Keratinocyte (primary cell): Measurements from ENCODE around the gene GRB2. TPM values are rescaled to one million over a fixed set of nuclear protein-coding genes. Genes with fewer than 3 reads are reported as not detected.

Source experiments
- DNase-seq: peaks from one replicate; pipeline ENCODE4 v3.0.0-alpha.2; 2011; ENCODE audit warnings: low read depth, missing footprints, low spot score
- FAIRE-seq: peaks from 2 replicates; lab custom pipeline; 2011; peaks lifted over from hg19 to GRCh38; lab: Jason Lieb, UNC
- H2AFZ ChIP-seq: 2 replicates; pipeline ENCODE4 v1.6.0; 2012; ENCODE audit warnings: low read length, control low read depth, inconsistent platforms; ENCODE audit not compliant: control insufficient read depth
- H3K27ac ChIP-seq: 2 replicates; pipeline ENCODE4 v1.5.1; 2011; ENCODE audit warnings: low read length; ENCODE audit not compliant: control insufficient read depth, insufficient read depth
- H3K27me3 ChIP-seq: 3 replicates; pipeline ENCODE4 v1.6.0; 2011; ENCODE audit warnings: low read length; ENCODE audit not compliant: control insufficient read depth, insufficient read depth; ENCODE audit errors: extremely low read depth
- H3K36me3 ChIP-seq, 2 experiments: 2 replicates in 1 of 2; 3 replicates in 1 of 2; pipeline ENCODE4 v1.5.1; 2011; ENCODE audit warnings: low read length in 2 of 2, mild to moderate bottlenecking in 1 of 2; ENCODE audit not compliant: control insufficient read depth in 2 of 2, insufficient read depth in 2 of 2; ENCODE audit errors: extremely low read depth in 1 of 2
- H3K4me1 ChIP-seq: 3 replicates; pipeline ENCODE4 v1.5.1; 2011; ENCODE audit warnings: low read length; ENCODE audit not compliant: control insufficient read depth, insufficient read depth; ENCODE audit errors: extremely low read depth
- H3K4me2 ChIP-seq: 3 replicates; pipeline ENCODE4 v1.6.0; 2011; ENCODE audit warnings: low read depth, low read length; ENCODE audit not compliant: control insufficient read depth, insufficient read depth; ENCODE audit errors: extremely low read depth
- H3K4me3 ChIP-seq, 3 experiments: fragments of 200-600 bp in 1 of 3; sonication (generic) in 1 of 3; 2 replicates in 2 of 3; 3 replicates in 1 of 3; pipeline ENCODE4 v1.5.1; 2011 to 2016; ENCODE audit warnings: low read length in 3 of 3, mild to moderate bottlenecking in 3 of 3, control low read depth in 2 of 3, inconsistent platforms in 1 of 3, low read depth in 1 of 3, mixed read lengths in 1 of 3, mixed run types in 1 of 3, moderate library complexity in 1 of 3; ENCODE audit not compliant: control insufficient read depth in 2 of 3, insufficient read depth in 2 of 3; ENCODE audit errors: extremely low read depth in 1 of 3
- H3K79me2 ChIP-seq: 2 replicates; pipeline ENCODE4 v1.6.0; 2012; ENCODE audit warnings: low read length; ENCODE audit not compliant: control insufficient read depth, insufficient read depth
- H3K9ac ChIP-seq: 3 replicates; pipeline ENCODE4 v1.6.0; 2011; ENCODE audit warnings: low read length; ENCODE audit not compliant: control insufficient read depth, insufficient read depth; ENCODE audit errors: extremely low read depth
- H3K9me1 ChIP-seq: 3 replicates; pipeline ENCODE4 v1.6.0; 2011; ENCODE audit warnings: low read length; ENCODE audit not compliant: control insufficient read depth, insufficient read depth; ENCODE audit errors: extremely low read depth
- H3K9me3 ChIP-seq: 2 replicates; pipeline ENCODE4 v1.5.1; 2012; ENCODE audit warnings: low read depth, low read length; ENCODE audit not compliant: control insufficient read depth
- H4K20me1 ChIP-seq: 3 replicates; pipeline ENCODE4 v1.6.0; 2011; ENCODE audit warnings: low read length; ENCODE audit not compliant: control insufficient read depth, insufficient read depth; ENCODE audit errors: extremely low read depth
- CTCF ChIP-seq, 3 experiments: IDR thresholded peaks in 1 of 3; conservative IDR thresholded peaks in 1 of 3; optimal IDR thresholded peaks in 1 of 3; 2 replicates in 2 of 3; 3 replicates in 1 of 3; pipeline versions ENCODE3 to v1.5.1; 2011; ENCODE audit warnings: low read length in 3 of 3, mild to moderate bottlenecking in 3 of 3, moderate library complexity in 2 of 3, control low read depth in 1 of 3, inconsistent platforms in 1 of 3; ENCODE audit not compliant: insufficient read depth in 2 of 3; ENCODE audit errors: extremely low read depth in 1 of 3
- EZH2 ChIP-seq: IDR thresholded peaks from one replicate; pipeline ENCODE4 v1.6.1; 2012; ENCODE audit warnings: inconsistent platforms, mild to moderate bottlenecking, low read length, moderate library complexity
- dilution Hi-C: fragments of 300-500 bp; cut with MboI; formaldehyde crosslinking; loops from one replicate; pipeline ENCODE4 v1.7.0; 2020; ENCODE audit warnings: low sequenced_read_pairs; ENCODE audit not compliant: extremely low pct_ligation_motif_present
- polyA plus RNA-seq, 5 experiments: library from polyadenylated mRNA; depleted of rRNA in 3 of 5; stranded (reverse) in 3 of 5; stranded (forward) in 1 of 5; unstranded in 1 of 5; fragments of >200 nt; gene quantifications; 1 replicate in 1 of 5; 2 replicates in 3 of 5; 3 replicates in 1 of 5; pipeline versions ENCODE4 v1.2.1 to v1.2.3, GENCODE V29; 2011 to 2012; ENCODE audit warnings: missing spikeins in 2 of 5, low read depth in 1 of 5, low replicate concordance in 1 of 5

The GRB2 gene
- polyA plus RNA-seq, 1 donor (not counting 4 experiments of a cell fraction or from before 2014, with no cell fraction given) = 62.0 TPM

DNA sequence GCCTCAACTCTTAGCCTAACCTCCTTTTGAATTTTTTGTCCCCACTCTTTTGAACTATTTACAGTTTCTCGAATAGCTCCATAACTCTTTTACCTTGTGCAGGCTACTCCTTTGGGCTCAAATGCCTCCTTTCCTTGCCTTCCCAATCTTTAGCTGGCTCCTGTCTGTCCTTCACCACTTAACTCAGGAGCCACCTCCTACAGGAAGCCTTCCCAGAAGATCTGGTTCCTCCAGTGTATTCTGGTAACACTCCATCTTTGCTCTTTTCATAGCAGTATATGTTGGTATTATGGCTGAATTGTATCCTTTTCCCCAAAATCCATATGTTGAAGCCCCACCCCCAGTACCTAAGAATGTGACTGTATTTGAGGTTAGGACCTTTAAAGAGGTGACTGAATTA is 9.0 kb upstream of the GRB2 start:
- H3K36me3 ChIP-seq = no peaks in the 10 kb centered on the region
- no peaks in the 10 kb centered on the region for H3K27me3 ChIP-seq
- DNase-seq = no peak
- H3K4me1 ChIP-seq = no peaks in the 10 kb centered on the region
- no peak overlapping the region for H3K4me2 ChIP-seq
- no peaks in the 10 kb centered on the region for H3K79me2 ChIP-seq
- no peak overlapping the region for H2AFZ ChIP-seq
- H3K9ac ChIP-seq = no peak overlapping the region
- no peak overlapping the region for H3K27ac ChIP-seq
- H3K9me1 ChIP-seq = no peaks in the 10 kb centered on the region
- no peak overlapping the region for H3K4me3 ChIP-seq
- FAIRE-seq = no peak
- H4K20me1 ChIP-seq = no peaks in the 10 kb centered on the region
- TF ChIP-seq CTCF (optimal IDR thresholded peaks at IDR 0.05 in 1 of 3, IDR thresholded peaks at IDR 0.05 in 1 of 3, conservative IDR thresholded peaks at IDR 0.05 in 1 of 3; ENCODE audit: extremely low read depth in 1 of 3, insufficient read depth in 2 of 3, low read length in 3 of 3) (no peak), EZH2 (no peak)
- H3K9me3 ChIP-seq = no peaks in the 10 kb centered on the region
- dilution Hi-C loops = no loop called here

DNA sequence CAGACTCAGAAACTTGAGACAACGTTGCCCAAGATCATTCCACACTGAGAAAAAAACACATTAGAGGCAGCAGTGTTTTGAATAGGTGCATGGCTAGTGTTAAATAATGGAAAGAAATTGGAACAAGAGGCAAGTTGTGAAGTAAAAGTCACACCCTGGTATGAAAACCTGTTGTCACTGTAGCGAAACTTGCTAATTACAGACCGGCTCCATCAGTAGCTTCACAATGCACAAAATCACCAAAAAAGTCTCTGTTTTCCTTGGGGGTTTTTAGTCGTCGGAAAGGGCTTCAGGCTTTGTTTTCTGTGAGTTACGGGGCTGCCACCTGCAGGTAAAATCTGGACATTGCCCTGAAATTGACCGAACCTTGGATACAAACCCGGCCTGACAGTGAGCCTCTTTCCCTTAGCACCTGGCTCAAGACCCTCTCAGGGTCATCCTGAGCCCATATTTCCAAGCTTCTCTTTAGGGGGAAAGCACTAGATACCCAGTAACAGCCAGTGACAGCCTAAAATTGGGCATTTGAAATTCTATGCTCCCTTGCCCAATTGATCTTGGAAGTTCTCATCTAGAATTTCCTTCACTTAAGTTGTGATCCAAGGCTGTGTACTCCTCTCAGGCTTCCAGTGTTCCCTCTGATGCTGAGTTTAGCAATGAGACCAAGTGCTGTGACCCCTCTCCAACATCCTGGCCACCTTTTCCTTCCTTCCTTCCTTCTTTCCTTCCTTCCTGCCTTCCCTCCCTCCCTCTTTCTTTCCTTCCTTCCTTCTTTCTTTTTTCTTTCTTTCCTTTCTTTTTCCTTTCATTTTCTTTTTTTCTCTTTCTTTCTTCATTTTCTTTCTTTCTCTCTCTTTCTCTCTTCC is 7.2 kb upstream of the GRB2 start:
- H3K79me2 ChIP-seq = no peaks in the 10 kb centered on the region
- no peak for DNase-seq
- no peaks in the 10 kb centered on the region for H3K27me3 ChIP-seq
- no peak overlapping the region for H3K9ac ChIP-seq
- peak overlapping the region; percentile 57 for H3K4me2 ChIP-seq
- no peaks in the 10 kb centered on the region for H3K4me1 ChIP-seq
- H3K9me1 ChIP-seq = no peaks in the 10 kb centered on the region
- no peaks in the 10 kb centered on the region for H4K20me1 ChIP-seq
- TF ChIP-seq CTCF (optimal IDR thresholded peaks at IDR 0.05 in 1 of 3, IDR thresholded peaks at IDR 0.05 in 1 of 3, conservative IDR thresholded peaks at IDR 0.05 in 1 of 3; ENCODE audit: extremely low read depth in 1 of 3, insufficient read depth in 2 of 3, low read length in 3 of 3) (peak; percentile 78 to 85 (median 81)), EZH2 (no peak)
- peak overlapping the region in 1 of 3 experiments; percentile 3 for H3K4me3 ChIP-seq
- dilution Hi-C loops = no loop called here
- H3K27ac ChIP-seq = no peak overlapping the region
- H3K9me3 ChIP-seq = no peaks in the 10 kb centered on the region
- peak overlapping the region; percentile 2 for H2AFZ ChIP-seq
- FAIRE-seq = peak; percentile 34
- H3K36me3 ChIP-seq = no peaks in the 10 kb centered on the region
